ENCODE results near the gene BMP5.

Gene BMP5

DNA sequence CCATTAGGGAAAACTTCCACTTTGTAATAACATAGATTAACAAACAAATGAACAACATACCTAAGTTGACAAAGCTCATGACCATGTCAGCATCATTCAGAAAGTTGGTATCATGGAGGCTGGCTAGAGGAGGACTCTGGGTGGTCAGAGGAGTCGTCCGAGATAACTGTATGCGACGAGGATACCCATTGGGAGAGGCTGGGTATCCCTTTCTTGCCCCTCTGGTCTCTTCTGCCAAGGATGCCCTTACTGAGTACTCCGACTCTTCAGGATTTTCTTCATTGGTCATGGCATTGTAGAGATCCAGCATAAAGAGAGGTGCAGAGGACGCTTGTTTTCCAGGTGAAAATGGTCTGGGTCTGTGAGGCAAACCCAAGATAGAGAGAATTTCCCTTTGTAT lies 1.1 kb downstream of the BMP5 start:
- TF ChIP-seq, protein P1, sequence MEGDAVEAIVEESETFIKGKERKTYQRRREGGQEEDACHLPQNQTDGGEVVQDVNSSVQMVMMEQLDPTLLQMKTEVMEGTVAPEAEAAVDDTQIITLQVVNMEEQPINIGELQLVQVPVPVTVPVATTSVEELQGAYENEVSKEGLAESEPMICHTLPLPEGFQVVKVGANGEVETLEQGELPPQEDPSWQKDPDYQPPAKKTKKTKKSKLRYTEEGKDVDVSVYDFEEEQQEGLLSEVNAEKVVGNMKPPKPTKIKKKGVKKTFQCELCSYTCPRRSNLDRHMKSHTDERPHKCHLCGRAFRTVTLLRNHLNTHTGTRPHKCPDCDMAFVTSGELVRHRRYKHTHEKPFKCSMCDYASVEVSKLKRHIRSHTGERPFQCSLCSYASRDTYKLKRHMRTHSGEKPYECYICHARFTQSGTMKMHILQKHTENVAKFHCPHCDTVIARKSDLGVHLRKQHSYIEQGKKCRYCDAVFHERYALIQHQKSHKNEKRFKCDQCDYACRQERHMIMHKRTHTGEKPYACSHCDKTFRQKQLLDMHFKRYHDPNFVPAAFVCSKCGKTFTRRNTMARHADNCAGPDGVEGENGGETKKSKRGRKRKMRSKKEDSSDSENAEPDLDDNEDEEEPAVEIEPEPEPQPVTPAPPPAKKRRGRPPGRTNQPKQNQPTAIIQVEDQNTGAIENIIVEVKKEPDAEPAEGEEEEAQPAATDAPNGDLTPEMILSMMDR (IDR thresholded peaks at IDR 0.05; ENCODE audit: borderline replicate concordance, control extremely low read depth, extremely low read depth, insufficient read depth, missing control alignments), result no peak
- no peak for DNase-seq (ENCODE audit: low spot score)
- in situ Hi-C loops (cut with MboI; ENCODE audit: low sequenced_read_pairs, unreplicated experiment), result no loop called here

DNA sequence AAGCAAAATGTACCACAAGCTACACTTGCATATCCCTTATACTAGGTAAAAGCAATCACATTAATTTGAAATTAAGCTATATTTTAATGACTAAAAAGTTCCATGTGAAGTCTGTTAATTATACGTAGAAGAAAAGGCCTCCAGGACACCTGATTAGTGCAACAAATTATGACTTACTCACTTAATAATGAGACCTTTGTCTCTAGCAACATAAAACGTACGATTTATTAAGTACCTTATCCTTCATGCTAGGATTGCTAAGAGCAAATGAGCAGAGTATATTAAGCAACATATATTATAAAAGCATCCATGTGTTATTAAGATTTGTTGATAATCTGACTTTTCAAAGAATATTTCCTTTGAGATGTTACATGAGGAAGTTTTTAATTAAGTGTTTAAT lies 2.5 kb downstream of the BMP5 start:
- in situ Hi-C loops (cut with MboI; ENCODE audit: low sequenced_read_pairs, unreplicated experiment), result no loop called here
- no peak for DNase-seq (ENCODE audit: low spot score)
- TF ChIP-seq, protein P1 (IDR thresholded peaks at IDR 0.05; ENCODE audit: borderline replicate concordance, control extremely low read depth, extremely low read depth, insufficient read depth, missing control alignments), result no peak

DNA sequence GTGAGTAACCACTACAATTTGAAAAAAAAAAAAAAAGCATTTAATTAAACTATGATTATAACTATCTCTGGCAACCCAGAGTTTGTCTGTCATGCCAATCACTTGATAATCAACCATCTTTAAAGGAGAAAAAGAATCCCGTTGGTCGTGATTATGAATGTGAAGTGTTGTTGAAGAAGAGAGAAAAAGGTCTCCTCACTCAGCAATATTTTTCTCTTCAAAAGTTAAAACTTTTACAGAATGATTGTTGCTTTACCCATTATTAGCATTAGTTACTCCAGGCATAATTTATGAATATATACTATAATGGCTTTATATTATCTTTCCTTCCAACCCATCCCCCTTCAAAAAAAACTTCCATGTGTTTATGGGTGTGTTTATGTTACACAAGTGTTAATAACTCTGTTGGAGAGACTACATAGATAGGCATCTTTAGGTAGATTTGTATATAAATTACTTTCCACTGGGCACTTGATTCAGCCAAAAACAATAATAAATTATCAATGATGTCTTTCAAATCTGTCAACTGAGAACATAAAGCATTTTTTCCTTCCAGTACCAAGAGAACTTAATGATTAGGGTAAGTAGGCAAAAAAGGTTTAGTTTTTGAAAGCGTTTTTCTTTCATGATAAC lies 5.1 kb downstream of the BMP5 start:
- no peak for DNase-seq (ENCODE audit: low spot score)
- TF ChIP-seq, protein P1 (IDR thresholded peaks at IDR 0.05; ENCODE audit: borderline replicate concordance, control extremely low read depth, extremely low read depth, insufficient read depth, missing control alignments), result no peak
- in situ Hi-C loops (cut with MboI; ENCODE audit: low sequenced_read_pairs, unreplicated experiment), result no loop called here

DNA sequence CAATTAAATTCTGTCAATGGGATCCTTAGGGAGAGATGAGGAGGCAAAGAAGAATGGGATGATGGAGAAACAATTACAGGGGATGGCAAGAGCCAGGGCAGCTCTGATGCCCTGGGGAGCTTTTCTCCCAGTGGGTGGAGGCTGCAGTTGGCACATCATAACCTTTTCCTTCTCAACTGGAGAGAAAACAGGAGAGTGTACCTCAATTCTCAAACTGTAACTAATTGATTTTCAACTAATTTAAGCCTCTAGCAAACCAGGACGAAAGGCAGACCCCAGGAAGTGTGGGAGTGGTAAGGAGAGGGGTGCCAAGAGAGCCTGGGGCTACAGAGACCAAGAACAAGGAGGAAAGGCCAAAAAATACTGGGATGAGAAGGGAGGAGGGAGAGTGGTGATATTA lies 5.7 kb downstream of the BMP5 start:
- in situ Hi-C loops (cut with MboI; ENCODE audit: low sequenced_read_pairs, unreplicated experiment), result no loop called here
- DNase-seq (ENCODE audit: low spot score), result no peak
- TF ChIP-seq, protein P1 (IDR thresholded peaks at IDR 0.05; ENCODE audit: borderline replicate concordance, control extremely low read depth, extremely low read depth, insufficient read depth, missing control alignments), result no peak

DNA sequence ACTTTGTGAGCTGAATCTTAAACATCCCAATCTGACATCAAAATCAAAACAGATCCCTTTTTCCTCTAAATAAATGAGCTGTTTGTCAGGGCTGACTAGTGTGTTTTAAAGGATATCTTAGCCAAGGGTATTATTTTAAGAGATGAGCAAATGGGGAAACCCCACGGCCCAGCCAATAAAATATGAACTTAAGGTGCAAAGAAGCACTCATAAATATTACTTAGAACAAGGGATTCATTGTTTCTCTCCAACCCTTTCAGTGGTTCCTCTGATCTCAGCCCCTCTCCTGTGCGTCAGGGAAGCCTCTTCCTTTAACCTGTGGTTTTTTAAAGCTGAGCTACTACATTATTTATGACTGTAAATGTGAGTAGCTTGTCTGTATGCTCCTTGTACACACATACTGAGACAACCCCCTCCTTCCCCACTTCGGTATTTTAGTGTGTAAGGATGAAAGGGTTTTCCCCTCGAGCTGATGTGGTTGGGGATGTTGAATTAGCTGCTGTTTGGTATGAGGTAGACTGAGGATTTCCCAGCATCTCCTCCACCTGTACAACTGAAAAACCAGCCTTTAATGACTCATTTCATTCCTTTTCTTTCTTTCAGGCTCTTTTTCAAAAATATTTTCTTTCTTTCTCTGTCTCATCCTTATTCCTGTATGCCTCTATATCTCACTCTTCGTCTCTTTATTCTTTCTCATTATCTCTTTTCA lies 6.5 kb downstream of the BMP5 start:
- TF ChIP-seq, protein P1 (IDR thresholded peaks at IDR 0.05; ENCODE audit: borderline replicate concordance, control extremely low read depth, extremely low read depth, insufficient read depth, missing control alignments), result no peak
- in situ Hi-C loops (cut with MboI; ENCODE audit: low sequenced_read_pairs, unreplicated experiment), result no loop called here
- DNase-seq (ENCODE audit: low spot score), result peak; percentile 16

DNA sequence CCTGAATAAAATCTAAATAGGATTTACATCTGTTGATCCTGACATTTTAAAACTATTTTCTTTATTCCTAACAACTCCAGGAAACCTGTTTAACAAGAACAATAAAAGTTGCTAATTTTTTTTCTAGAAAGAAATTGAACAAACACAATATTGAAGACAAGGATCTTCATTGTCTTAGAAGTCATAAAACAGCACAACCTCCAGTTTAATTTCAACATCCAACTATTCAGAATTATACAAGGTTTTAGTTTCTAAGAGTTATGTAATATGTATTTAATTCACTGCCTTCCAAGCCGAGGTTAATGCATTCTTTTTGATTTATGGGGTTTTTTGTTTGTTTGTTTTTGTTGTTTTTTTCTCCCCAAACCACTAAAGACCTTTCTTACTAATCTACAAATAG lies 7.2 kb downstream of the BMP5 start:
- in situ Hi-C loops (cut with MboI; ENCODE audit: low sequenced_read_pairs, unreplicated experiment), result no loop called here
- DNase-seq (ENCODE audit: low spot score), result no peak
- TF ChIP-seq, protein P1 (IDR thresholded peaks at IDR 0.05; ENCODE audit: borderline replicate concordance, control extremely low read depth, extremely low read depth, insufficient read depth, missing control alignments), result no peak
